Lower leg skin (tissue), 3 donors: ENCODE data around the gene RBFOX2.

ENCODE experiments used
- CTCF ChIP-seq, 3 donors: fragments of 450-650 bp; IDR thresholded peaks; one replicate each; pipeline ENCODE4 v1.5.1; 2016; ENCODE audit warnings: antibody characterized with exemption in 3 of 3, mild to moderate bottlenecking in 3 of 3, moderate library complexity in 2 of 3
- POLR2A ChIP-seq, 2 donors: fragments of 450-650 bp; IDR thresholded peaks; one replicate each; pipeline ENCODE4 v1.6.1; 2016 to 2017; ENCODE audit warnings: antibody characterized with exemption in 2 of 2, mild to moderate bottlenecking in 1 of 2, moderate library complexity in 1 of 2

GRCh38 chr22:36032611-36033010 lies 4.0 kb upstream of the RBFOX2 start:
- TF ChIP-seq POLR2A (IDR thresholded peaks at IDR 0.05) = no peak
- no peak for TF ChIP-seq CTCF (IDR thresholded peaks at IDR 0.05)
